GM06990 (cell line): ENCODE data around the gene ZNF608.

Experiments
- DNase-seq: peaks from one replicate; pipeline ENCODE4 v3.0.0-alpha.2; 2011; ENCODE audit not compliant: insufficient read length; ENCODE audit errors: extremely low read depth
- H3K27me3 ChIP-seq: replicated peaks from 2 replicates; pipeline ENCODE4 v1.6.0; 2011; ENCODE audit warnings: low read length; ENCODE audit not compliant: control insufficient read depth, insufficient read depth
- H3K36me3 ChIP-seq: 2 replicates; pipeline ENCODE4 v1.5.1; 2011; ENCODE audit warnings: low read length; ENCODE audit not compliant: control insufficient read depth, insufficient read depth
- H3K4me3 ChIP-seq: replicated peaks from 2 replicates; pipeline ENCODE4 v1.5.1; 2011; ENCODE audit warnings: low read depth, mild to moderate bottlenecking, control low read depth, low read length
- CTCF ChIP-seq: IDR thresholded peaks from 2 replicates; pipeline ENCODE4 v1.5.1; 2011; ENCODE audit warnings: low read length, control low read depth, mild to moderate bottlenecking, inconsistent platforms; ENCODE audit not compliant: insufficient read depth, poor library complexity, severe bottlenecking

The ZNF608 gene

GRCh38 chr5:124752854-124753720, 6.6 kb upstream of the ZNF608 start:
- H3K36me3 ChIP-seq, result no peaks in the 10 kb centered on the region
- no peak overlapping the region for H3K4me3 ChIP-seq
- DNase-seq, result no peak
- TF ChIP-seq CTCF, result no peak
- H3K27me3 ChIP-seq, result no peaks in the 10 kb centered on the region

GRCh38 chr5:124751031-124751430, 4.6 kb upstream of the ZNF608 start:
- no peak overlapping the region for H3K4me3 ChIP-seq
- H3K36me3 ChIP-seq, result no peaks in the 10 kb centered on the region
- H3K27me3 ChIP-seq, result no peaks in the 10 kb centered on the region
- DNase-seq, result no peak
- TF ChIP-seq CTCF, result no peak

- DNase-seq, result peak; percentile 60
- Histone ChIP-seq H3K36me3 (no peaks in the 10 kb centered on the region), H3K4me3 (peak overlapping the region; percentile 79), H3K27me3 (no peaks in the 10 kb centered on the region)
- no peak for TF ChIP-seq CTCF
These were observed 2.5 kb upstream of the ZNF608 start for GRCh38 chr5:124748687-124749594.

- Histone ChIP-seq H3K27me3 (no peaks in the 10 kb centered on the region), H3K36me3 (no peaks in the 10 kb centered on the region), H3K4me3 (peak overlapping the region; percentile 79)
- no peak for TF ChIP-seq CTCF
- DNase-seq, result peak; percentile 24
These were observed 1.6 kb upstream of the ZNF608 start for GRCh38 chr5:124747791-124748686.

GRCh38 chr5:124746916-124747790, 714 bp upstream of the ZNF608 start:
- H3K4me3 ChIP-seq, result peak overlapping the region; percentile 79
- DNase-seq, result peak; percentile 55
- H3K36me3 ChIP-seq, result no peaks in the 10 kb centered on the region
- no peak for TF ChIP-seq CTCF
- no peaks in the 10 kb centered on the region for H3K27me3 ChIP-seq
